Astrocyte of the spinal cord (primary cell): Measurements from ENCODE around the gene FGF11.

Source experiments
- DNase-seq: peaks from one replicate; pipeline ENCODE4 v3.0.0; 2011; ENCODE audit warnings: low read depth, low spot score
- H3K4me3 ChIP-seq: 2 replicates; pipeline ENCODE4 v1.5.1; 2011; ENCODE audit warnings: low read depth, mild to moderate bottlenecking, low read length, moderate library complexity
- in situ Hi-C: cut with HindIII; loops from 2 replicates; pipeline ENCODE4 v1.10.0; 2017; ENCODE audit warnings: low sequenced_read_pairs
- TF ChIP-seq, protein P1 (sequence below): IDR thresholded peaks from 2 replicates; pipeline ENCODE4 v1.5.1; 2012; ENCODE audit warnings: low read depth, mild to moderate bottlenecking, low read length, inconsistent platforms

Gene FGF11

DNA sequence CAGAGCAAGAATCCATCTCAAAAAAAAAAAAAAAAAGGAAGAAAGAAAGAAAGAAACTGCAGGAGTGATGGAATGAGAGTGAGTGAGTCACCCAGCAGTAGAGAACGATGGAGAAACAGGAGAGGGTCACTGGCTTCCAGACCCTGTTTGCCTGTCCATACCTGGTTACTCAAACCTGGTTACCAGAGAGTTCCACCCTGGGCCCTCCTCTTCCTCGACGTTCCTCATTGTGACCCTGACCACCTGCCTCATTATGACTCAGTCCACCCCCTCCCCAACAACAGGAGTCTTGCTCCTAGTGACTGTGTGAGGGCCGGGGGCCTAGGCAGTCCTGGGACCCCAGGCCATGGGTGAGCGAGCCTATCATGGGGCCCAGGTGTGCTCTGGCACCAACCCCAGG is 10.8 kb upstream of the FGF11 start, which contains the start of gene SPEM3:
SPEM3 (plus strand) TSS at position 301 of the 400 bp plus-strand sequence; CDS start at position 347, 46 bp downstream.
- no peak for DNase-seq
- TF ChIP-seq, protein P1, sequence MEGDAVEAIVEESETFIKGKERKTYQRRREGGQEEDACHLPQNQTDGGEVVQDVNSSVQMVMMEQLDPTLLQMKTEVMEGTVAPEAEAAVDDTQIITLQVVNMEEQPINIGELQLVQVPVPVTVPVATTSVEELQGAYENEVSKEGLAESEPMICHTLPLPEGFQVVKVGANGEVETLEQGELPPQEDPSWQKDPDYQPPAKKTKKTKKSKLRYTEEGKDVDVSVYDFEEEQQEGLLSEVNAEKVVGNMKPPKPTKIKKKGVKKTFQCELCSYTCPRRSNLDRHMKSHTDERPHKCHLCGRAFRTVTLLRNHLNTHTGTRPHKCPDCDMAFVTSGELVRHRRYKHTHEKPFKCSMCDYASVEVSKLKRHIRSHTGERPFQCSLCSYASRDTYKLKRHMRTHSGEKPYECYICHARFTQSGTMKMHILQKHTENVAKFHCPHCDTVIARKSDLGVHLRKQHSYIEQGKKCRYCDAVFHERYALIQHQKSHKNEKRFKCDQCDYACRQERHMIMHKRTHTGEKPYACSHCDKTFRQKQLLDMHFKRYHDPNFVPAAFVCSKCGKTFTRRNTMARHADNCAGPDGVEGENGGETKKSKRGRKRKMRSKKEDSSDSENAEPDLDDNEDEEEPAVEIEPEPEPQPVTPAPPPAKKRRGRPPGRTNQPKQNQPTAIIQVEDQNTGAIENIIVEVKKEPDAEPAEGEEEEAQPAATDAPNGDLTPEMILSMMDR, result no peak
- in situ Hi-C loops, result no loop called here
- H3K4me3 ChIP-seq, result no peak within 1 kb of the TSS

DNA sequence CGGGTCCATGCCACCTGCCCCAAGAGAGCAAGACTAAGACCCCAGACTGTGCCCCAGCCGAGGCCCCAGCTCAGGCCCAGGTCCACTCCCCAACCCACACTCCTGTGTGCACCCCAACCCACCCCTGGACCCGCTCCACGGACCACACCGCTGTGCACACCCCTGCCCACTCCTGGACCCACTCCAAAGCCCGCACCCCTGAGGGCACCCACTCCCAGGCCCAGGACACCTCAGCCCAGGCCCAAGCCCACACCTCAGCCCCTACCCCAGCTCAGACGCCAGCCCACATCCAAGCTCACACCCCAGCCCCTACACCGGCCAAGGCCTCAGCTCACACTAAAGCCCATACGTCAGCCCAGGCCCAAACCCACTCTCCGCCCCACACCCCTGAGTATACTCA is 9.6 kb upstream of the FGF11 start:
- in situ Hi-C loops, result no loop called here
- TF ChIP-seq, protein P1, result no peak
- no peak overlapping the region for H3K4me3 ChIP-seq
- no peak for DNase-seq

DNA sequence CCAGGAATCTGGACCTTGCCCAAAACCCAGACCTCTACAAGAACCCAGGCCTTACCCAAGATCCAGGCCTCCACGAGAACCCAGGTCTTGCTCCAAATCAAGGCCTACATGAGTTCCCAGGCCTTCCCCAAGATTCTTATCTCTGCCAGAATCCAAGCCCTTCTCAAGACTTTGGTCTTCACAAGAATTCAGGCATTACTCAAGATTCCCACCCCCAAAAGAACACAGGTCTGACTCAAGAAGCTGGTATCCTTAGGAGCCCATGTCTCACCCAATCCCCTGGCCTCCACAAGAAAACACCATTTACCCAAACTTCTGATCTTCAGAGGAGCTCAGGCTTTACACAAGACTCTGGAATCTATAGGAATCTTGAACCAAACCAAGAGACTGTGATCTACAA is 8.1 kb upstream of the FGF11 start:
- TF ChIP-seq, protein P1, result no peak
- no peak overlapping the region for H3K4me3 ChIP-seq

DNA sequence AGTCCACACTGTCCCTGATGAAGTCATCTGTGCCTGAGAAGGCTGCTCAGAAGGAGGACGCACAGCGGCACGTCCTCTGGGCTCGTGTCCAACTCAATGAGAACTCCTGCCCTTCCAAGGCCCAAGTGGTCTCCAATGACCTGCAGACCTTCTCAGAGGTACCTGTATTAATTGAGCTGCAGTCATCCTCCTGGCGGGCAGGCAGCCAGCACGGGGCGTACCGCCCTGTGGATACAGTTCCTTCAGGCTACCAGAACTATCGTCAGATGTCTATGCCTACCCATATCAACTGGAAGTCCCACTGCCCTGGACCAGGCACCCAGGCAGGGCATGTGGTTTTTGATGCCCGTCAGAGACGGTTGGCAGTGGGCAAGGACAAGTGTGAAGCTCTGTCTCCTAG is 7.0 kb upstream of the FGF11 start:
- in situ Hi-C loops, result no loop called here
- TF ChIP-seq, protein P1, result no peak
- H3K4me3 ChIP-seq, result no peak overlapping the region
- no peak for DNase-seq

More for the DNA sequence above, 8.1 kb upstream of the FGF11 start:
- DNase-seq, result no peak
- in situ Hi-C loops, result no loop called here

DNA sequence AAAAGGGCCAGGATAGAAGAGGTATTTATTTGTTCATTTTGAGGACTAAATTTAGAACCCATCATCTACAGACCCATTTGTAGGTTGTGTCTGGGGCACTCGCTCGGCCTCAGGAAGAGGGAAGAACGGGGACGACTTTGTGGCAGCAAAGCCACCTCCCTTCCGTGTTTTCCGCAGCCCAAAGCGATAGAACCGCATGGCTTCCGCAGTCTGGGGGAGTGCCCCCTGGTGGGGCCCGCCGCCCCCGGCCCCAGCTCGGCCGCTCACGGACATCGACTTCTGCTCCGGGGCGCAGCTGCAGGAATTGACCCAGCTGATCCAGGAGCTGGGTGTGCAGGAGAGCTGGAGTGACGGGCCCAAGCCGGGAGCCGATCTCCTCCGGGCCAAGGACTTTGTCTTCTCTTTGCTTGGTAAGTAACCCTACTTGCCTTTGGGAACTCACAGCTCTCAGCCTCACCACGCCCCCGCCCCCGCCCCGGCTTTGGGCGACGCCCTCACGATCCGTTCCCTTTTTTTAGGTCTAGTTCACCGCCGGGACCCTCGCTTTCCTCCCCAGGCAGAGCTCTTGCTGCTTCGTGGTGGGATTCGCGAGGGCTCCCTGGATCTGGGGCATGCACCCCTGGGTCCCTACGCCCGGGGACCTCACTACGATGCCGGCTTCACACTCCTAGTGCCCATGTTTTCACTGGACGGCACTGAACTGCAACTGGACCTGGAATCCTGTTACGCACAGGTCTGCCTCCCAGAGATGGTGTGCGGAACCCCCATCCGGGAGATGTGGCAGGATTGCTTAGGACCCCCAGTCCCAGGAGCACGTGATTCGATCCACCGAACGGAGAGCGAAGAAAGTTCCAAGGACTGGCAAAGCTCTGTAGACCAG is 3.4 kb upstream of the FGF11 start:
- in situ Hi-C loops, result no loop called here
- H3K4me3 ChIP-seq, result peak overlapping the region; percentile 40
- no peak for DNase-seq
- TF ChIP-seq, protein P1, result peak; percentile 23

DNA sequence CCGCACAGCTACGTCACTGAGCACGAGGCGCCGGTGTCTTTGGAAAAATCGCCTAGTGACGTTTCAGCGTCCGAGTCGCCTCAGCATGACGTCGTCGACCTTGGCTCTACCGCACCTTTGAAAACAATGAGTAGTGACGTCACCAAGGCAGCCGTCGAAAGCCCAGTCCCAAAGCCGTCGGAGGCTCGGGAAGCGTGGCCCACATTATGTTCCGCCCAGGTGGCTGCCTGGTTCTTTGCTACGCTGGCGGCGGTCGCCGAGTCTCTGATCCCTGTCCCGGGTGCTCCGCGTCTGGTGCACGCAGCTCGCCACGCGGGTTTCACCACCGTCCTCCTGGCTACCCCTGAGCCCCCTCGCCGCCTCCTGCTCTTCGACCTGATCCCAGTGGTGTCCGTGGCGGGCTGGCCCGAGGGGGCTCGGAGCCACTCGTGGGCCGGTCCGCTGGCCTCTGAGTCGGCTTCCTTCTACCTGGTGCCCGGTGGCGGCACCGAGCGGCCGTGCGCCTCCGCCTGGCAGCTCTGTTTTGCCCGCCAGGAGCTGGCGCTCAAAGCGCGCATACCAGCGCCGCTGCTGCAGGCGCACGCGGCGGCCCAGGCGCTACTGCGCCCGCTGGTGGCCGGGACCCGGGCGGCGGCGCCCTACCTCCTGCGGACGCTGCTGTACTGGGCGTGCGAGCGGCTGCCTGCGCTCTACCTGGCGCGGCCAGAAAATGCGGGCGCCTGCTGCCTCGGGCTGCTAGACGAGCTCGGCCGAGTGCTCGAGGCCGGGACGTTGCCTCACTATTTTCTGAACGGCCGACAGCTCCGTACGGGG is 2.5 kb upstream of the FGF11 start:
- peak; percentile 65 for DNase-seq
- TF ChIP-seq, protein P1, result peak; percentile 63
- in situ Hi-C loops, result no loop called here
- peak overlapping the region; percentile 15 for H3K4me3 ChIP-seq
